SK-N-SH (cell line): ENCODE results near the gene DCUN1D3. TPM values are rescaled to one million over a fixed set of nuclear protein-coding genes. Genes with fewer than 3 reads are reported as not detected.
"Not testable (repeated sequence)": the region's sequence is repeated elsewhere in the genome, so short reads cannot be mapped to it uniquely, and the experiment has no call there.

ENCODE experiments used
- CTCF ChIA-PET: fragments of 300-600, 350-600 bp; formaldehyde crosslinking; extraction: SDS; loops from one replicate; lab custom pipeline; 2021; lab: Yijun Ruan, JAX
- POLR2A ChIA-PET: fragments of 350-600 bp; sonication (Branson Sonifier 250); formaldehyde crosslinking; extraction: SDS; loops from one replicate; lab custom pipeline; 2020; ENCODE audit warnings: antibody characterized with exemption, inconsistent platforms; lab: Yijun Ruan, JAX
- DNase-seq: peaks from one replicate; pipeline ENCODE4 v3.0.0; 2012
- H2AFZ ChIP-seq: fragments of 200-600 bp; sonication (generic); 2 replicates; pipeline ENCODE4 v1.8.1; 2016; ENCODE audit warnings: antibody characterized with exemption, mild to moderate bottlenecking, low read depth
- H3F3A ChIP-seq: fragments of 200-600 bp; sonication (generic); replicated peaks from 2 replicates; pipeline ENCODE3; 2016; ENCODE audit warnings: antibody characterized with exemption, mild to moderate bottlenecking; ENCODE audit not compliant: insufficient read depth
- H3K27ac ChIP-seq, 2 experiments: fragments of 200-500 bp in 1 of 2; fragments of 200-600 bp in 1 of 2; sonication (Bioruptor generic) in 1 of 2; sonication (generic), shearing (Covaris generic) in 1 of 2; 2 replicates each; pipeline versions ENCODE4 v1.5.1 to v1.6.1; 2014 to 2016; ENCODE audit warnings: low read depth in 2 of 2, inconsistent platforms in 1 of 2, low read length in 1 of 2, mild to moderate bottlenecking in 1 of 2, mixed read lengths in 1 of 2
- H3K27me3 ChIP-seq: fragments of 200-600 bp; sonication (generic), shearing (Covaris generic); 2 replicates; pipeline ENCODE4 v1.6.1; 2016; ENCODE audit warnings: mixed run types; ENCODE audit not compliant: insufficient read depth
- H3K36me3 ChIP-seq, 2 experiments: fragments of 200-500 bp in 1 of 2; fragments of 200-600 bp in 1 of 2; sonication (Bioruptor generic) in 1 of 2; sonication (generic) in 1 of 2; replicated peaks in 1 of 2; 2 replicates each; pipeline versions ENCODE3 to v1.5.1; 2014 to 2016; ENCODE audit warnings: low read length in 1 of 2, mild to moderate bottlenecking in 1 of 2; ENCODE audit not compliant: insufficient read depth in 2 of 2, control insufficient read depth in 1 of 2
- H3K4me1 ChIP-seq, 2 experiments: fragments of 200-500 bp in 1 of 2; fragments of 200-600 bp in 1 of 2; sonication (Bioruptor generic) in 1 of 2; sonication (generic), shearing (Covaris generic) in 1 of 2; 2 replicates each; pipeline versions ENCODE4 v1.5.1 to v1.6.1; 2014 to 2016; ENCODE audit warnings: low read depth in 1 of 2, low read length in 1 of 2, mixed run types in 1 of 2; ENCODE audit not compliant: insufficient read depth in 2 of 2, control insufficient read depth in 1 of 2
- H3K4me2 ChIP-seq: fragments of 200-600 bp; sonication (generic), shearing (Covaris generic); 2 replicates; pipeline ENCODE4 v1.6.1; 2017; ENCODE audit warnings: mixed run types
- H3K4me3 ChIP-seq, 2 experiments: fragments of 200-500 bp in 1 of 2; fragments of 200-600 bp in 1 of 2; sonication (Bioruptor generic) in 1 of 2; sonication (generic), shearing (Covaris generic) in 1 of 2; 2 replicates each; pipeline versions ENCODE4 v1.5.1 to v1.8.1; 2014 to 2016; ENCODE audit warnings: low read depth in 2 of 2, inconsistent platforms in 1 of 2, low read length in 1 of 2, mild to moderate bottlenecking in 1 of 2, mixed read lengths in 1 of 2, moderate library complexity in 1 of 2
- H3K79me2 ChIP-seq: fragments of 200-600 bp; sonication (generic); 2 replicates; pipeline ENCODE4 v1.8.1; 2017; ENCODE audit warnings: mild to moderate bottlenecking; ENCODE audit not compliant: insufficient read depth
- H3K9ac ChIP-seq: fragments of 200-600 bp; sonication (generic); 2 replicates; pipeline ENCODE4 v1.6.1; 2017; ENCODE audit warnings: mixed run types
- H3K9me2 ChIP-seq: fragments of 200-600 bp; sonication (generic); 2 replicates; pipeline ENCODE4 v1.6.1; 2017; ENCODE audit warnings: mixed run types
- H3K9me3 ChIP-seq: fragments of 200-600 bp; sonication (generic); 2 replicates; pipeline ENCODE4 v1.6.1; 2017; ENCODE audit warnings: mixed run types, mild to moderate bottlenecking, moderate library complexity
- H4K20me1 ChIP-seq: fragments of 200-600 bp; sonication (generic); 2 replicates; pipeline ENCODE4 v1.6.1; 2017; ENCODE audit warnings: mild to moderate bottlenecking, mixed run types; ENCODE audit not compliant: insufficient read depth
- EZH2phosphoT487 ChIP-seq: fragments of 200-600 bp; sonication (generic); IDR thresholded peaks from 2 replicates; pipeline ENCODE4 v1.6.1; 2017; ENCODE audit warnings: low read depth, mixed run types, mild to moderate bottlenecking, antibody characterized with exemption, moderate library complexity, borderline replicate concordance
- FOXJ3 ChIP-seq: sonication (generic); formaldehyde crosslinking; IDR thresholded peaks from 2 replicates; pipeline ENCODE4 v1.5.1; 2020; ENCODE audit warnings: mild to moderate bottlenecking, missing genetic modification reagents
- FOXM1 ChIP-seq: IDR thresholded peaks from 2 replicates; pipeline ENCODE4 v1.4.0; 2012; ENCODE audit warnings: low read depth, mild to moderate bottlenecking
- GABPA ChIP-seq: IDR thresholded peaks from 2 replicates; pipeline ENCODE4 v1.4.0; 2012; ENCODE audit warnings: low read depth, mild to moderate bottlenecking
- NFIC ChIP-seq: IDR thresholded peaks from 2 replicates; pipeline ENCODE4 v1.4.0; 2012; ENCODE audit warnings: borderline replicate concordance
- NRF1 ChIP-seq: IDR thresholded peaks from 2 replicates; pipeline ENCODE4 v1.6.1; 2012; ENCODE audit warnings: low read depth, mild to moderate bottlenecking, low read length
- RCOR1 ChIP-seq: fragments of 150-350 bp; IDR thresholded peaks from 2 replicates; pipeline ENCODE4 v1.6.1; 2017; ENCODE audit warnings: antibody characterized with exemption, low read length
- RFX5 ChIP-seq: IDR thresholded peaks from 2 replicates; pipeline ENCODE4 v1.6.1; 2012; ENCODE audit warnings: mild to moderate bottlenecking, improper control_type of control experiment, low read length
- RXRA ChIP-seq: IDR thresholded peaks from 2 replicates; pipeline ENCODE4 v1.4.0; 2012; ENCODE audit warnings: low read depth, mild to moderate bottlenecking, borderline replicate concordance
- TAF1 ChIP-seq: IDR thresholded peaks from 2 replicates; pipeline ENCODE4 v1.6.1; 2012; ENCODE audit warnings: low read depth, mild to moderate bottlenecking, low read length, moderate library complexity, borderline replicate concordance
- WGBS: methylation state at CpG from one replicate; pipeline ENCODE4 v1.1.6; 2017; ENCODE audit warnings: low lambda C conversion rate; 5-methylcytosine and 5-hydroxymethylcytosine counted together
- polyA plus RNA-seq, 3 experiments: library from polyadenylated mRNA; depleted of rRNA; stranded (reverse); fragments of >200 nt; gene quantifications; 2 replicates each; pipeline ENCODE4 v1.2.3, GENCODE V29; 2012
- TF ChIP-seq, protein P1 (sequence below): IDR thresholded peaks from 2 replicates; pipeline ENCODE4; 2012
- TF ChIP-seq, protein P2 (sequence below): fragments of 150-350 bp; IDR thresholded peaks from 2 replicates; pipeline ENCODE4 v1.6.1; 2016; ENCODE audit warnings: mild to moderate bottlenecking, low read depth, low read length

Gene DCUN1D3
- polyA plus RNA-seq, 1 of the 3 experiments (the other 2 are of a cell fraction) = 4.7 TPM

DNA sequence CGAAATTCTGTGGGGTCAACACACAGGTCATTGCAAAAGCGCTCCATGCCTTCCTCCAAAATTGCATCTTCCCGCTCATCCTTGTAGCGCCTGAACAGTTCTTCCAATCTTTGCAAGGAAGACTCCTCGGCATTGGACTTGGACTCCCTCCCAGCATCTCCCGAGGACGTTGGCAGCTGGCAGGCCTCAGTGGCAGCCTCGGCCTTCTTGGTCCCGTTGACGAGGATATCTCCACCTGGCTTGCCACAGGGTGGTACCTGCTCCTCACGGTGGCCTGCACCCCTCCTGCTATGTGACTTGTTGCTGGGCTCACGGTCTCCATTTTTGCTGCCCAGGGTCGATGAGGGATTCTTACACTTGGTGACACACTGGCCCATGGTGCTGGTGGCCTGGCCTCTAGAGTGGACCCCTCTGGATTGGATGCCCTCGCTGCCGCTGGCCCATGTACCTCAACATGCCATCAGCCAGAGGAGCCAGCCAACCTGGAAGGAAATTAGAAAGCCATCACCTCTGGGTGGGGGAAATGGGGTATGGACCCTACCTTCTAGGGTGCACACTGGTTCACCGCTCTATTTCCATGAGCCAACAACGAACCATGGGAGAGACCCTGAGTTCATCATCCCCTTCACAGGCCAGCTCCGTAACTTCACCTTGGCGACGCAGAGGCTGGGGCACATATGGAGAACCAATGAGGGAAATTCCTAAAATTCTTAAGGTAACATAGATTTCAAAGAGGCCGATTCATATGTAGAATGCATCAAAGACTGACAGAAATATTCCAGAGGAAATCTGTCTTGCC, 37.8 kb downstream of the DCUN1D3 start:
- H3K4me2 ChIP-seq = no peak overlapping the region
- H3K27ac ChIP-seq = no peak overlapping the region
- ChIA-PET CTCF (interaction anchor here (1.3 to 1.5 kb wide), 2 partner anchors 12 to 13 kb away, joined by 3 to 4 read pairs; no protein-coding TSS in a partner anchor), POLR2A (no interaction called here)
- no peak overlapping the region for H3K4me3 ChIP-seq
- peaks cover 53% of the 10 kb centered on the region for H3K79me2 ChIP-seq
- H3K9me2 ChIP-seq = no peaks in the 10 kb centered on the region
- WGBS = 95% methylated on average over 18 of the region's 21 CpGs
- no peak overlapping the region for H3K9ac ChIP-seq
- TF ChIP-seq TAF1 = no peak
- no peaks in the 10 kb centered on the region for H4K20me1 ChIP-seq
- peaks cover 9% of the 10 kb centered on the region for H3F3A ChIP-seq
- no peaks in the 10 kb centered on the region for H3K9me3 ChIP-seq
- H3K4me1 ChIP-seq = peaks cover 16 to 22% of the 10 kb centered on the region in 2 experiments
- no peak overlapping the region for H2AFZ ChIP-seq
- no peak for DNase-seq
- H3K36me3 ChIP-seq = peaks cover 19 to 33% of the 10 kb centered on the region in 2 experiments
- H3K27me3 ChIP-seq = no peaks in the 10 kb centered on the region

DNA sequence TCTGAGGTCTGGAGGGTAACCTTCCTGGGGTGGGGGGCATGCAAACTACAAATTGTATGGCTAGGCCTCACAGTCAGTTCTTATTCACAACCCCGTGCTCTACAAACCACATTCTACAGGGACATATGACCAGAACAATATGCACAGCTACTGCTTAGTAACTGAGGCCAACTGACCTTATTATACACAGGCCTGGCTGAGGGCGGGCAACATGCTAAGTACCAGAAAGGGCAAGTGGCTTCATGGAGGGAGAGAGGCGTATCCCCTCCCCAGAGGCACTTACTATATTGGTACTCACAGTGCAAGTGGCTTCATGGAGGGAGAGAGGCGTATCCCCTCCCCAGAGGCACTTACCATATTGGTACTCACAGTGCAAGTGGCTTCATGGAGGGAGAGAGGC, 39.2 kb downstream of the DCUN1D3 start:
- H3K4me3 ChIP-seq, DNase-seq, H3K27ac ChIP-seq, H3F3A ChIP-seq, H3K9me3 ChIP-seq, H3K9ac ChIP-seq, H2AFZ ChIP-seq, H3K9me2 ChIP-seq, H3K4me1 ChIP-seq, H3K4me2 ChIP-seq, H3K27me3 ChIP-seq, H4K20me1 ChIP-seq: not testable (repeated sequence)
- CTCF ChIA-PET = interaction anchor here (1.3 kb wide), 1 partner anchor 12 kb away, joined by 4 read pairs; no protein-coding TSS in a partner anchor
- 90% methylated on average over 3 of the region's 4 CpGs for WGBS
- POLR2A ChIA-PET = interaction anchor here (0.6 kb wide), 1 partner anchor 243 kb away, joined by 3 read pairs; no protein-coding TSS in a partner anchor
- Histone ChIP-seq H3K36me3 (peaks cover 22 to 38% of the 10 kb centered on the region in 2 experiments), H3K79me2 (peaks cover 42% of the 10 kb centered on the region)

DNA sequence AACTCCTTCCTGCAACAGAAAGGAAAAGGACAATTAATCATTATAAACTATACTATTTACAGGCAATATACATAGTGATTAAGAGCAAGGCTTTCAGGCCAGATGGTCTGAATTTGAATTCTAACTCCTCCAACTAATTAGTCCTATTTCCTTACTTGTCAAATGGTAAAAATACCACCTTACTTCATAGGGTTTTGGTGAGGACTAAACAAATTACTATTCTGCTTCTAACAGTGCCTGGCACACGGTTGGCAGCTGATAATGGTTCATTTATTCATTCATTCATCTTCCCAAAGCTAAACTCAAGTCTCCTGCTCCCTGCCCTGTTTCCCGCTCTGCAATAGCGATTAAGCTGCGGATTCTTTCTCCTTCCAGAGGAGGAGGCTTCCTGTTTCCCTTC, 39.8 kb downstream of the DCUN1D3 start:
- H3K9me2 ChIP-seq = no peaks in the 10 kb centered on the region
- H3K27ac ChIP-seq = no peak overlapping the region
- H4K20me1 ChIP-seq = no peaks in the 10 kb centered on the region
- no peak overlapping the region for H3K9ac ChIP-seq
- H3K27me3 ChIP-seq = no peaks in the 10 kb centered on the region
- H3K9me3 ChIP-seq = no peaks in the 10 kb centered on the region
- no peak overlapping the region for H3K4me3 ChIP-seq
- H3K4me2 ChIP-seq = no peak overlapping the region
- no peak for DNase-seq
- peaks cover 39% of the 10 kb centered on the region for H3K79me2 ChIP-seq
- WGBS = 95% methylated on average over 4 of the region's 4 CpGs
- ChIA-PET POLR2A (no interaction called here), CTCF (interaction anchor here (0.5 kb wide), 1 partner anchor 224 kb away, joined by 3 read pairs; no protein-coding TSS in a partner anchor)
- peaks cover 6% of the 10 kb centered on the region for H3F3A ChIP-seq
- H3K36me3 ChIP-seq = peaks cover 25 to 38% of the 10 kb centered on the region in 2 experiments
- peaks cover under 1 to 2% of the 10 kb centered on the region in 2 experiments; a peak in 3 of 4 replicates for H3K4me1 ChIP-seq
- TF ChIP-seq RXRA (no peak), FOXJ3 (CRISPR knock-in tag) (no peak)
- H2AFZ ChIP-seq = no peak overlapping the region

DNA sequence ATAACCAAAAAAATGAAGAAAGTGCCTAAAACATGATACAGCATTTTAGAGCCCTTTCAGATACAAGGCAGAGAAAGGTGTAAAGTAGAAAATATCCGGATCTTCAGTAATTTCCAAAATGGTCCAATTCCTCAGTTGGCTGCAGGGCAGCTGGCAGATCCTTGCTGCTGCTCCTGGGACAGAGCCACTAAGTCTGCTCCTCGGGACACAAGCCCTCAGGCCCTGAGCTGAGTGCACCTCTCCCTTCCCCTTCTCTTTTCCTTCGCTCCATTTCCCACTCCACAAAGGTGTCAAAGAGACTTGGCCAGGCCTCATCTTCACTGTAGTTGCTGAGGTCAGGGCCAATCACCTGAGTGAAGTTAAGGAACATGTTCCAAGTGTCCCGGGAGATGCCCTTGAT, 40.5 kb downstream of the DCUN1D3 start:
- 89% methylated on average over 4 of the region's 4 CpGs for WGBS
- Histone ChIP-seq H3K27me3 (no peaks in the 10 kb centered on the region), H3K9me2 (no peaks in the 10 kb centered on the region), H2AFZ (no peak overlapping the region), H3K36me3 (peaks cover 32 to 42% of the 10 kb centered on the region in 2 experiments), H3K4me3 (no peak overlapping the region), H3K79me2 (peaks cover 33% of the 10 kb centered on the region), H3K4me2 (no peak overlapping the region), H3K9me3 (no peaks in the 10 kb centered on the region), H3K4me1 (no peaks in the 10 kb centered on the region), H4K20me1 (no peaks in the 10 kb centered on the region), H3F3A (no peaks in the 10 kb centered on the region), H3K9ac (no peak overlapping the region), H3K27ac (no peak overlapping the region)
- no peak for DNase-seq
- ChIA-PET POLR2A (no interaction called here), CTCF (no interaction called here)
- TF ChIP-seq, protein P1, sequence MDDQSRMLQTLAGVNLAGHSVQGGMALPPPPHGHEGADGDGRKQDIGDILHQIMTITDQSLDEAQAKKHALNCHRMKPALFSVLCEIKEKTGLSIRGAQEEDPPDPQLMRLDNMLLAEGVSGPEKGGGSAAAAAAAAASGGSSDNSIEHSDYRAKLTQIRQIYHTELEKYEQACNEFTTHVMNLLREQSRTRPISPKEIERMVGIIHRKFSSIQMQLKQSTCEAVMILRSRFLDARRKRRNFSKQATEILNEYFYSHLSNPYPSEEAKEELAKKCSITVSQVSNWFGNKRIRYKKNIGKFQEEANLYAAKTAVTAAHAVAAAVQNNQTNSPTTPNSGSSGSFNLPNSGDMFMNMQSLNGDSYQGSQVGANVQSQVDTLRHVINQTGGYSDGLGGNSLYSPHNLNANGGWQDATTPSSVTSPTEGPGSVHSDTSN = no peak
- no peak for TF ChIP-seq EZH2phosphoT487
- TF ChIP-seq FOXM1 = no peak
- no peak for TF ChIP-seq NRF1
- no peak for TF ChIP-seq FOXJ3 (CRISPR knock-in tag)
- no peak for TF ChIP-seq RXRA
- TF ChIP-seq, protein P2, sequence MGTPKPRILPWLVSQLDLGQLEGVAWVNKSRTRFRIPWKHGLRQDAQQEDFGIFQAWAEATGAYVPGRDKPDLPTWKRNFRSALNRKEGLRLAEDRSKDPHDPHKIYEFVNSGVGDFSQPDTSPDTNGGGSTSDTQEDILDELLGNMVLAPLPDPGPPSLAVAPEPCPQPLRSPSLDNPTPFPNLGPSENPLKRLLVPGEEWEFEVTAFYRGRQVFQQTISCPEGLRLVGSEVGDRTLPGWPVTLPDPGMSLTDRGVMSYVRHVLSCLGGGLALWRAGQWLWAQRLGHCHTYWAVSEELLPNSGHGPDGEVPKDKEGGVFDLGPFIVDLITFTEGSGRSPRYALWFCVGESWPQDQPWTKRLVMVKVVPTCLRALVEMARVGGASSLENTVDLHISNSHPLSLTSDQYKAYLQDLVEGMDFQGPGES = no peak
- no peak for TF ChIP-seq RFX5
- no peak for TF ChIP-seq RCOR1
- no peak for TF ChIP-seq NFIC
- no peak for TF ChIP-seq GABPA
